Thyroid gland (tissue), 4 donors: ENCODE data around the gene AHNAK2. TPM values are rescaled to one million over a fixed set of nuclear protein-coding genes. Genes with fewer than 3 reads are reported as not detected.

ENCODE experiments used
- DNase-seq, 2 donors: peaks; one replicate each; pipeline ENCODE4 v3.0.0-alpha.2; 2019
- H3K27ac ChIP-seq, 3 donors: fragments of 200-600 bp; sonication (generic); 1 replicate in 2 of 3; 2 replicates in 1 of 3; pipeline ENCODE4 v1.5.1; 2016 to 2019; ENCODE audit warnings: mild to moderate bottlenecking in 1 of 3, moderate library complexity in 1 of 3
- H3K27me3 ChIP-seq: fragments of 200-600 bp; sonication (generic); one replicate; pipeline ENCODE4 v1.5.1; 2019
- H3K36me3 ChIP-seq, 2 donors: fragments of 200-600 bp; sonication (generic); one replicate each; pipeline ENCODE4 v1.5.1; 2016 to 2019
- H3K4me1 ChIP-seq, 2 donors: fragments of 200-600 bp; sonication (generic); one replicate each; pipeline ENCODE4 v1.5.1; 2017 to 2019
- H3K4me3 ChIP-seq, 3 donors: fragments of 200-600 bp; sonication (generic); replicated peaks in 1 of 3; 1 replicate in 2 of 3; 2 replicates in 1 of 3; pipeline ENCODE4 v1.5.1; 2016; ENCODE audit warnings: mild to moderate bottlenecking in 1 of 3
- H3K9me3 ChIP-seq: fragments of 200-600 bp; sonication (generic); one replicate; pipeline ENCODE4 v1.5.1; 2017
- POLR2A ChIP-seq, 2 donors: fragments of 450-650 bp; IDR thresholded peaks; one replicate each; pipeline ENCODE4 v1.6.1; 2017; ENCODE audit warnings: antibody characterized with exemption in 2 of 2, mild to moderate bottlenecking in 2 of 2, moderate library complexity in 1 of 2
- WGBS, 2 donors: methylation state at CpG; one replicate each; pipeline ENCODE4 v1.1.5; 2017; 5-methylcytosine and 5-hydroxymethylcytosine counted together
- intact Hi-C: fragments of 100-400 bp; cut with DNase I; formaldehyde crosslinking; loops from one replicate; pipeline ENCODE4 v1.15.1; 2023
- total RNA-seq, 4 donors: library from RNA; depleted of rRNA; stranded (reverse); fragments of >200 nt; gene quantifications; one replicate each; pipeline ENCODE4 v1.2.3, GENCODE V29; 2016
- TF ChIP-seq, protein P1 (sequence below), 6 experiments: fragments of 200-600 bp in 3 of 6; fragments of 450-650 bp in 3 of 6; sonication (generic) in 3 of 6; IDR thresholded peaks; one replicate each; pipeline ENCODE4 v1.5.1; 2016 to 2019; ENCODE audit warnings: antibody characterized with exemption in 6 of 6, mild to moderate bottlenecking in 2 of 6, inconsistent platforms in 1 of 6, moderate library complexity in 1 of 6

Gene AHNAK2
- total RNA-seq, 4 donors from 2014 or later, result 3.7 to 12.5 (median 6.9) TPM

GRCh38 chr14:105015242-105015641 lies 37.1 kb upstream of the AHNAK2 start:
- H3K4me3 ChIP-seq, result no peak overlapping the region
- intact Hi-C loops, result no loop called here
- no peak for TF ChIP-seq POLR2A (IDR thresholded peaks at IDR 0.05)
- TF ChIP-seq, protein P1, sequence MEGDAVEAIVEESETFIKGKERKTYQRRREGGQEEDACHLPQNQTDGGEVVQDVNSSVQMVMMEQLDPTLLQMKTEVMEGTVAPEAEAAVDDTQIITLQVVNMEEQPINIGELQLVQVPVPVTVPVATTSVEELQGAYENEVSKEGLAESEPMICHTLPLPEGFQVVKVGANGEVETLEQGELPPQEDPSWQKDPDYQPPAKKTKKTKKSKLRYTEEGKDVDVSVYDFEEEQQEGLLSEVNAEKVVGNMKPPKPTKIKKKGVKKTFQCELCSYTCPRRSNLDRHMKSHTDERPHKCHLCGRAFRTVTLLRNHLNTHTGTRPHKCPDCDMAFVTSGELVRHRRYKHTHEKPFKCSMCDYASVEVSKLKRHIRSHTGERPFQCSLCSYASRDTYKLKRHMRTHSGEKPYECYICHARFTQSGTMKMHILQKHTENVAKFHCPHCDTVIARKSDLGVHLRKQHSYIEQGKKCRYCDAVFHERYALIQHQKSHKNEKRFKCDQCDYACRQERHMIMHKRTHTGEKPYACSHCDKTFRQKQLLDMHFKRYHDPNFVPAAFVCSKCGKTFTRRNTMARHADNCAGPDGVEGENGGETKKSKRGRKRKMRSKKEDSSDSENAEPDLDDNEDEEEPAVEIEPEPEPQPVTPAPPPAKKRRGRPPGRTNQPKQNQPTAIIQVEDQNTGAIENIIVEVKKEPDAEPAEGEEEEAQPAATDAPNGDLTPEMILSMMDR (IDR thresholded peaks at IDR 0.05), result no peak
- H3K4me1 ChIP-seq, result peaks cover 27 to 39% of the 10 kb centered on the region in 2 donors
- H3K27ac ChIP-seq, result no peak overlapping the region
- 59 to 90% methylated on average over 9 of the region's 9 CpGs for WGBS, 2 donors
- no peak for DNase-seq
- H3K27me3 ChIP-seq, result no peaks in the 10 kb centered on the region
- H3K36me3 ChIP-seq, result peaks cover 8 to 9% of the 10 kb centered on the region in 2 donors
- no peaks in the 10 kb centered on the region for H3K9me3 ChIP-seq

GRCh38 chr14:105014631-105015030 lies 36.5 kb upstream of the AHNAK2 start:
- Histone ChIP-seq H3K27me3 (no peaks in the 10 kb centered on the region), H3K27ac (no peak overlapping the region), H3K4me1 (peaks cover 21 to 34% of the 10 kb centered on the region in 2 donors), H3K4me3 (no peak overlapping the region), H3K9me3 (no peaks in the 10 kb centered on the region), H3K36me3 (peaks cover 8 to 13% of the 10 kb centered on the region in 2 donors)
- TF ChIP-seq POLR2A (IDR thresholded peaks at IDR 0.05), result no peak
- TF ChIP-seq, protein P1 (IDR thresholded peaks at IDR 0.05), result no peak
- no peak for DNase-seq
- WGBS, 2 donors, result 72 to 76% methylated on average over 4 of the region's 4 CpGs
- intact Hi-C loops, result no loop called here

DNA sequence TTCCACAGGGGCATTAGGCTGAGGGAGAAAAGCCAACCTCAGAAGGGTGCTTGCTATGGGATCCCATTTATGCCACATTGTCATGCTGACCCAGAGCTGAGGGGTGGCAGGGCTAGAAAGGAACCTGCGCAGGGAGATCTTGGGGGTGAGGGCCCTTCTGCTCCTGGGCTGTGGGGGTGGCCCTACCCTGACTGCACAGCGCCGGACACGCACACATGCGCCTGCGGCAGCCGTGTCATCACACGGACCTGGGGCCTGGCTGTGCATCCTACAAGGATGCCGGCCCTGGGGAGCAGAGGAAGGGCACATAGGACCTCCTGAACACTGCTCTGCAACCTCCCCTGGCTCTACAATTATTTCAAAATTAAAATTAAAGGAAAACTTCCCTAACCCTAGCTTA lies 35.9 kb upstream of the AHNAK2 start:
- no peaks in the 10 kb centered on the region for H3K27me3 ChIP-seq
- intact Hi-C loops, result no loop called here
- H3K4me3 ChIP-seq, result no peak overlapping the region
- TF ChIP-seq, protein P1 (IDR thresholded peaks at IDR 0.05), result no peak
- no peak for TF ChIP-seq POLR2A (IDR thresholded peaks at IDR 0.05)
- H3K27ac ChIP-seq, result no peak overlapping the region
- H3K36me3 ChIP-seq, result peaks cover 8 to 13% of the 10 kb centered on the region in 2 donors
- H3K9me3 ChIP-seq, result no peaks in the 10 kb centered on the region
- WGBS, 2 donors, result 62 to 94% methylated on average over 9 of the region's 9 CpGs
- peaks cover 17 to 28% of the 10 kb centered on the region in 2 donors for H3K4me1 ChIP-seq
- no peak for DNase-seq

GRCh38 chr14:105013150-105013785 lies 35.1 kb upstream of the AHNAK2 start:
- Histone ChIP-seq H3K27me3 (no peaks in the 10 kb centered on the region), H3K4me1 (peaks cover 17 to 26% of the 10 kb centered on the region in 2 donors), H3K4me3 (no peak overlapping the region), H3K27ac (peak overlapping the region in 2 of 3 donors; percentile 46 to 62), H3K9me3 (no peaks in the 10 kb centered on the region), H3K36me3 (peaks cover 8 to 13% of the 10 kb centered on the region in 2 donors)
- DNase-seq, result peak; percentile 72 to 79
- WGBS, 2 donors, result 29 to 41% methylated on average over 8 of the region's 8 CpGs
- no peak for TF ChIP-seq POLR2A (IDR thresholded peaks at IDR 0.05)
- TF ChIP-seq, protein P1 (IDR thresholded peaks at IDR 0.05), result peak in 2 of 6 experiments; percentile 26 to 39
- intact Hi-C loops, result no loop called here

GRCh38 chr14:105012171-105012985 lies 34.2 kb upstream of the AHNAK2 start:
- peak; percentile 69 to 73 for DNase-seq

More at GRCh38 chr14:105012171-105012985, 34.2 kb upstream of the AHNAK2 start:
- H3K36me3 ChIP-seq, result peaks cover 8 to 13% of the 10 kb centered on the region in 2 donors
- peak overlapping the region in 2 of 3 donors; percentile 46 to 62 for H3K27ac ChIP-seq
- intact Hi-C loops, result no loop called here
- WGBS, 2 donors, result 37 to 43% methylated on average over 16 to 22 of the region's 23 CpGs
- TF ChIP-seq, protein P1 (IDR thresholded peaks at IDR 0.05), result peak in 4 of 6 experiments; percentile 26 to 54 (median 47)
- no peak for TF ChIP-seq POLR2A (IDR thresholded peaks at IDR 0.05)
- H3K4me3 ChIP-seq, result no peak overlapping the region
- no peaks in the 10 kb centered on the region for H3K27me3 ChIP-seq
- H3K4me1 ChIP-seq, result peaks cover 17 to 26% of the 10 kb centered on the region in 2 donors
- no peaks in the 10 kb centered on the region for H3K9me3 ChIP-seq
